OCI-LY7 (cell line): ENCODE results near the gene GALM. TPM values are rescaled to one million over a fixed set of nuclear protein-coding genes. Genes with fewer than 3 reads are reported as not detected.

Experiments
- BruUV-seq: library from RNA; stranded (reverse); fragments of 400-500 nt; replicated peaks from 2 replicates; lab custom pipeline; 2021; lab: Mats Ljungman, UMichigan
- CTCF ChIA-PET: fragments of 300-600 bp; sonication (Branson Sonifier 250); formaldehyde crosslinking; loops from one replicate; lab custom pipeline; 2022; ENCODE audit warnings: antibody characterized with exemption; ENCODE audit not compliant: unreplicated experiment; lab: Charles Lee
- POLR2A ChIA-PET: fragments of 300-600 bp; sonication (Branson Sonifier 250); formaldehyde crosslinking; loops from one replicate; lab custom pipeline; 2022; ENCODE audit warnings: antibody characterized with exemption; lab: Charles Lee
- DNase-seq: peaks from one replicate; pipeline ENCODE4 v3.0.0-alpha.2; 2015; ENCODE audit warnings: low spot score
- H2AFZ ChIP-seq: fragments of 200-600 bp; sonication (generic), shearing (Covaris generic); 2 replicates; pipeline ENCODE4 v1.6.1; 2014; ENCODE audit warnings: mild to moderate bottlenecking, antibody characterized with exemption, low read length, moderate library complexity
- H3K27ac ChIP-seq: fragments of 200-600 bp; sonication (generic); 2 replicates; pipeline ENCODE4 v1.5.1; 2014; ENCODE audit warnings: mixed run types, low read depth, mild to moderate bottlenecking, moderate library complexity, low read length, inconsistent platforms; ENCODE audit not compliant: poor library complexity, severe bottlenecking
- H3K36me3 ChIP-seq: fragments of 200-600 bp; sonication (generic); 2 replicates; pipeline ENCODE4 v1.6.1; 2014; ENCODE audit warnings: mild to moderate bottlenecking, antibody characterized with exemption, low read length, moderate library complexity, mixed read lengths; ENCODE audit not compliant: insufficient read depth
- H3K4me1 ChIP-seq: fragments of 200-600 bp; sonication (generic); 2 replicates; pipeline ENCODE4 v1.5.1; 2014; ENCODE audit warnings: mild to moderate bottlenecking, low read length; ENCODE audit not compliant: insufficient read depth, poor library complexity, severe bottlenecking
- H3K4me2 ChIP-seq: fragments of 200-600 bp; sonication (generic); 2 replicates; pipeline ENCODE4 v1.6.1; 2014; ENCODE audit warnings: mild to moderate bottlenecking, low read length
- H3K4me3 ChIP-seq: fragments of 200-600 bp; sonication (generic); 2 replicates; pipeline ENCODE4 v1.5.1; 2014; ENCODE audit warnings: mild to moderate bottlenecking, low read depth, low read length; ENCODE audit not compliant: poor library complexity, severe bottlenecking
- H3K79me2 ChIP-seq: fragments of 200-600 bp; sonication (generic); 2 replicates; pipeline ENCODE4 v1.6.1; 2016; ENCODE audit warnings: low read depth, mild to moderate bottlenecking, low read length, moderate library complexity, mixed read lengths; ENCODE audit not compliant: insufficient read depth
- H3K9me2 ChIP-seq: fragments of 200-600 bp; sonication (generic); 2 replicates; pipeline ENCODE4 v1.6.1; 2016; ENCODE audit warnings: mild to moderate bottlenecking, low read length, mixed read lengths; ENCODE audit not compliant: insufficient read depth
- H3K9me3 ChIP-seq: fragments of 200-600 bp; sonication (generic); 2 replicates; pipeline ENCODE4 v1.6.1; 2014; ENCODE audit warnings: mild to moderate bottlenecking, mixed run types, low read length, mixed read lengths
- H4K20me1 ChIP-seq: fragments of 200-600 bp; sonication (generic); 2 replicates; pipeline ENCODE4 v1.6.1; 2014; ENCODE audit warnings: mild to moderate bottlenecking, antibody characterized with exemption, low read length, moderate library complexity, mixed read lengths; ENCODE audit not compliant: insufficient read depth
- EZH2phosphoT487 ChIP-seq: fragments of 200-600 bp; sonication (generic); IDR thresholded peaks from 2 replicates; pipeline ENCODE4 v1.6.1; 2018; ENCODE audit warnings: low read depth, borderline replicate concordance, mild to moderate bottlenecking, mixed run types, antibody characterized with exemption, low read length, moderate library complexity, mixed read lengths
- intact Hi-C: fragments of 100-400 bp; cut with micrococcal nuclease; formaldehyde crosslinking; loops from one replicate; pipeline ENCODE4 v1.10.0; 2022; ENCODE audit not compliant: unreplicated experiment
- total RNA-seq, 2 experiments: library from RNA; depleted of rRNA in 1 of 2; stranded (reverse); fragments of >200 nt in 1 of 2; shearing (Covaris generic) in 1 of 2; gene quantifications; 2 replicates each; pipeline ENCODE4 v1.2.3, GENCODE V29; 2014 to 2022
- TF ChIP-seq, protein P1 (sequence below): fragments of 200-600 bp; sonication (generic); conservative IDR thresholded peaks from 2 replicates; pipeline ENCODE4 v1.5.1; 2014; ENCODE audit warnings: mild to moderate bottlenecking, antibody characterized with exemption, low read length, moderate library complexity, mixed read lengths

GALM gene
- total RNA-seq, 2 experiments from 2014 or later: 5.5 to 10.8 TPM

DNA sequence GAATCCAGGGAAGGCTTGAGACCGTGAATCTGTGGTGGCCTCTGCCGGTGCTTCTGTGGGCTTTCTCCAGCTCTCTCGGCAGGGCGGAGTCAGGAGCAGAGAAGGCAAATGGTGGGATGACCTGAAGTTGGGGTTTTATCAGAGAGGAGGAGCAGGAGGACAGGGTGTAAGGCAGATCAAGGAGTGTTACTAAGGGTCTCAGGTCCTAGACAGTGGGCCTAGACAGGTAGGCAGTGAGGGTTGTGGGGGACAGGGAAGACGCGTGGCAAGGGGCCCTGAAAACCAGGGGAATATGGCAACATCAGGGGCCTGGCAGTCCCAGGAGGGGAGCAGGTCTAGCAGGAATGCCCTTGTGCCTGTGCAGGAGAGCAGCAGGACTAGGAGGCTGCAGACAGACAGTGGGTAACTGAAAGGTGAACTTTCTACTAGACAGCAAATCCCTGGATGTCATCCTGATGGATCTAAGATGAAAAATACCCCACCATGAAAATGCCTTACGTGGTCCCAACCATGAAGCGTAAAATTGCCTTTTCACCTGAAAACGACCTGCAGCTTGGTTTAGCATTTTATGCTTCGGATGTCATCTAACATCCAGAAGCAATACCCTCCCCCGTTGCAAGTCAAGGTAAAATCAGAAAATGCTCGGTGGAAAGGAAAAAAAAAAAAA, 43.1 kb downstream of the GALM start:
- DNase-seq: no peak
- ChIA-PET POLR2A (interaction anchor here (0.6 to 1.2 kb wide), 6 partner anchors 17 to 1510 kb away, joined by 3 to 4 read pairs (median 4); no protein-coding TSS in a partner anchor), CTCF (no interaction called here)
- intact Hi-C loops: no loop called here
- BruUV-seq: no TSS peak
- Histone ChIP-seq H3K4me2 (peak overlapping the region; percentile 69), H3K4me3 (peak overlapping the region; percentile 28), H3K9me2 (no peaks in the 10 kb centered on the region), H4K20me1 (no peaks in the 10 kb centered on the region), H3K36me3 (no peaks in the 10 kb centered on the region), H3K9me3 (no peaks in the 10 kb centered on the region), H3K79me2 (no peaks in the 10 kb centered on the region), H3K27ac (no peak overlapping the region), H3K4me1 (peaks cover 31% of the 10 kb centered on the region), H2AFZ (no peak overlapping the region)
- TF ChIP-seq EZH2phosphoT487: no peak
- TF ChIP-seq, protein P1, sequence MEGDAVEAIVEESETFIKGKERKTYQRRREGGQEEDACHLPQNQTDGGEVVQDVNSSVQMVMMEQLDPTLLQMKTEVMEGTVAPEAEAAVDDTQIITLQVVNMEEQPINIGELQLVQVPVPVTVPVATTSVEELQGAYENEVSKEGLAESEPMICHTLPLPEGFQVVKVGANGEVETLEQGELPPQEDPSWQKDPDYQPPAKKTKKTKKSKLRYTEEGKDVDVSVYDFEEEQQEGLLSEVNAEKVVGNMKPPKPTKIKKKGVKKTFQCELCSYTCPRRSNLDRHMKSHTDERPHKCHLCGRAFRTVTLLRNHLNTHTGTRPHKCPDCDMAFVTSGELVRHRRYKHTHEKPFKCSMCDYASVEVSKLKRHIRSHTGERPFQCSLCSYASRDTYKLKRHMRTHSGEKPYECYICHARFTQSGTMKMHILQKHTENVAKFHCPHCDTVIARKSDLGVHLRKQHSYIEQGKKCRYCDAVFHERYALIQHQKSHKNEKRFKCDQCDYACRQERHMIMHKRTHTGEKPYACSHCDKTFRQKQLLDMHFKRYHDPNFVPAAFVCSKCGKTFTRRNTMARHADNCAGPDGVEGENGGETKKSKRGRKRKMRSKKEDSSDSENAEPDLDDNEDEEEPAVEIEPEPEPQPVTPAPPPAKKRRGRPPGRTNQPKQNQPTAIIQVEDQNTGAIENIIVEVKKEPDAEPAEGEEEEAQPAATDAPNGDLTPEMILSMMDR: no peak

DNA sequence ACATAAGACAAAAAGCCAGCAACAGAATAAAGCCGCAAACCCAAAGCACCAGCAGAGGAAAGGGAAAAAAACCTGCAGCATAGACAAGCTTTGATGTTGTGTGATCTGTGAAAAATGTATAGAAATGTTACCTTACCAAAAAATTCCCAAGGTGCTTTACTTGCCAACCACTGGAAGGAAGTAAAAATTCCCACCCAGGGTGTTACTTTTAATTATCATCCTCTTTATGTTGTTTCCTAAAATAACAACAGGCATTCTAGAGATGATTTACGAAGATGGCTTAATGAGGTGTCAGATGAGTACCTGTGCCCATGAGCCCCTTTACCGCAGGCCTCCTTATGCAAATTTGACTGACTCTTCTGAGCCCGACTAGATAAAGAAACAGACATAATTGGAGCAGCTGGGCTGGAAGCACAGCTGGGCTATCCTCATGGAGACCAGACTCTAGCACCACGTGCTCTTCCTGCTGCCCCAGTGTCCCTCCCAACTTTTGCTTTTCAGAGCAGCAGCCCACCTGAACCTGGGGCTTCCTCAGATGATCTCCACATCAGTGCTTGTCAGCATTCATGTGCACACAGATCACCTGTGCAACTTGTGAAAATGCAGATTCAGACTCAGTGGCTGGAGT, 43.8 kb downstream of the GALM start:
- BruUV-seq: no TSS peak
- Histone ChIP-seq H4K20me1 (no peaks in the 10 kb centered on the region), H3K4me2 (peak overlapping the region; percentile 69), H3K9me3 (no peaks in the 10 kb centered on the region), H3K9me2 (no peaks in the 10 kb centered on the region), H2AFZ (no peak overlapping the region), H3K4me3 (peak overlapping the region; percentile 28), H3K79me2 (no peaks in the 10 kb centered on the region), H3K36me3 (no peaks in the 10 kb centered on the region), H3K4me1 (peaks cover 31% of the 10 kb centered on the region), H3K27ac (no peak overlapping the region)
- peak; percentile 48 for DNase-seq
- ChIA-PET CTCF (no interaction called here), POLR2A (interaction anchor here (0.7 kb wide), 2 partner anchors 96 to 1511 kb away, joined by 4 read pairs; no protein-coding TSS in a partner anchor)
- TF ChIP-seq, protein P1: no peak
- no peak for TF ChIP-seq EZH2phosphoT487
- intact Hi-C loops: no loop called here

DNA sequence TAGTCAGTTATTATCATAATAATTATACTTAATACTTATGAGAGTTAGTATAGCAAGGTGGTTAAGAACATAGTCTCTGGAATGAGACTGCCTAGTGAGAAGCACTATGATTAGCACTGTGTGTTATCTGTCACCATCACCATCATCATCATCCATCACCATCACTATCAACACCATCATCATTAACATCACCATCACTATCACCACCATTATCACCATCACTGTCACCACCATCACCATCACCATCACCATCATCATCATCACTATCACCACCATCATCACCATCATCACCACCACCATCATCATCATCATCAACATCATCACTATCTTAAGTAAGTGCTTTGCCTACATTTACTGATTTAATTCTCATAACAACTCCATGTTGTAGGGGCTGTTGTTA, 45.6 kb downstream of the GALM start:
- ChIA-PET CTCF (no interaction called here), POLR2A (no interaction called here)
- Histone ChIP-seq H2AFZ (no peak overlapping the region), H3K9me3 (no peaks in the 10 kb centered on the region), H3K9me2 (no peaks in the 10 kb centered on the region), H3K79me2 (no peaks in the 10 kb centered on the region), H3K4me2 (no peak overlapping the region), H3K4me3 (no peak overlapping the region), H3K27ac (no peak overlapping the region), H4K20me1 (no peaks in the 10 kb centered on the region), H3K36me3 (no peaks in the 10 kb centered on the region), H3K4me1 (peaks cover 31% of the 10 kb centered on the region)
- BruUV-seq: no TSS peak
- intact Hi-C loops: no loop called here
- TF ChIP-seq EZH2phosphoT487: no peak
- TF ChIP-seq, protein P1: no peak
- DNase-seq: no peak
